CD14-positive monocyte (primary cell): Measurements from ENCODE around the gene SATB2. TPM values are rescaled to one million over a fixed set of nuclear protein-coding genes. Genes with fewer than 3 reads are reported as not detected.

Source experiments
- DNase-seq, 3 donors: peaks; one replicate each; pipeline ENCODE4 v3.0.0-alpha.2; 2011 to 2022
- H2AFZ ChIP-seq: 2 replicates; pipeline ENCODE4 v1.6.0; 2012; ENCODE audit warnings: mild to moderate bottlenecking, low read depth, low read length, inconsistent platforms; ENCODE audit not compliant: insufficient read depth, poor library complexity, severe bottlenecking
- H3K27ac ChIP-seq, 2 donors: 1 replicate in 1 of 2; 2 replicates in 1 of 2; pipeline ENCODE4 v1.5.1; 2012 to 2013; ENCODE audit warnings: low read length in 2 of 2, control low read depth in 1 of 2, inconsistent platforms in 1 of 2, low read depth in 1 of 2, mild to moderate bottlenecking in 1 of 2
- H3K27me3 ChIP-seq, 2 donors: one replicate each; pipeline versions ENCODE4 v1.6.0 to v1.6.1; 2011 to 2013; ENCODE audit warnings: low read length in 2 of 2; ENCODE audit not compliant: control insufficient read depth in 2 of 2, insufficient read depth in 2 of 2
- H3K36me3 ChIP-seq, 2 donors: replicated peaks in 1 of 2; 1 replicate in 1 of 2; 2 replicates in 1 of 2; pipeline versions ENCODE4 v1.5.1 to v1.6.1; 2012 to 2013; ENCODE audit warnings: low read length in 2 of 2, control low read depth in 1 of 2, inconsistent platforms in 1 of 2, mild to moderate bottlenecking in 1 of 2; ENCODE audit not compliant: insufficient read depth in 2 of 2, control insufficient read depth in 1 of 2
- H3K4me1 ChIP-seq, 2 donors: 1 replicate in 1 of 2; 2 replicates in 1 of 2; pipeline versions ENCODE4 v1.5.1 to v1.6.1; 2012 to 2013; ENCODE audit warnings: low read length in 2 of 2, control low read depth in 1 of 2, inconsistent platforms in 1 of 2, mild to moderate bottlenecking in 1 of 2, moderate library complexity in 1 of 2; ENCODE audit not compliant: insufficient read depth in 2 of 2, control insufficient read depth in 1 of 2
- H3K4me2 ChIP-seq: replicated peaks from 2 replicates; pipeline ENCODE3; 2012; ENCODE audit warnings: low read length, moderate library complexity, mild to moderate bottlenecking; ENCODE audit not compliant: poor library complexity, severe bottlenecking; ENCODE audit errors: extremely low read depth
- H3K4me3 ChIP-seq, 3 experiments: fragments of 200-600 bp in 1 of 3; sonication (generic) in 1 of 3; replicated peaks in 1 of 3; 1 replicate in 2 of 3; 2 replicates in 1 of 3; pipeline ENCODE4 v1.5.1; 2011 to 2013; ENCODE audit warnings: low read length in 3 of 3, mild to moderate bottlenecking in 3 of 3, control low read depth in 2 of 3, low read depth in 2 of 3, inconsistent platforms in 1 of 3, moderate library complexity in 1 of 3
- H3K79me2 ChIP-seq: 2 replicates; pipeline ENCODE4 v1.6.0; 2012; ENCODE audit warnings: mild to moderate bottlenecking, control low read depth, inconsistent platforms, low read length, moderate library complexity; ENCODE audit not compliant: insufficient read depth
- H3K9ac ChIP-seq: 2 replicates; pipeline ENCODE4 v1.6.0; 2017; ENCODE audit warnings: low read length, mild to moderate bottlenecking; ENCODE audit not compliant: insufficient read depth, poor library complexity, severe bottlenecking
- H3K9me3 ChIP-seq, 2 donors: replicated peaks in 1 of 2; 1 replicate in 1 of 2; 2 replicates in 1 of 2; pipeline versions ENCODE4 v1.5.1 to v1.6.1; 2012 to 2013; ENCODE audit warnings: low read length in 2 of 2, control low read depth in 1 of 2; ENCODE audit not compliant: control insufficient read depth in 1 of 2, insufficient read depth in 1 of 2
- H4K20me1 ChIP-seq: 2 replicates; pipeline ENCODE4 v1.6.0; 2012; ENCODE audit warnings: mild to moderate bottlenecking, low read length, control low read depth, moderate library complexity; ENCODE audit not compliant: insufficient read depth
- H3K27ac Mint-ChIP-seq, 7 donors: one replicate each; pipeline ENCODE4 v1.8.0; 2020; ENCODE audit warnings: mild to moderate bottlenecking in 7 of 7, mixed read lengths in 7 of 7, moderate library complexity in 6 of 7, inconsistent platforms in 2 of 7
- H3K27me3 Mint-ChIP-seq, 3 donors: one replicate each; pipeline ENCODE4 v1.8.0; 2021 to 2022; ENCODE audit warnings: low read depth in 3 of 3, mild to moderate bottlenecking in 3 of 3, mixed read lengths in 3 of 3, moderate library complexity in 3 of 3, inconsistent platforms in 1 of 3
- H3K36me3 Mint-ChIP-seq, 2 donors: one replicate each; pipeline ENCODE4 v1.8.0; 2020; ENCODE audit warnings: mixed read lengths in 2 of 2, inconsistent platforms in 1 of 2, mild to moderate bottlenecking in 1 of 2
- H3K4me1 Mint-ChIP-seq: one replicate; pipeline ENCODE4 v1.8.0; 2020; ENCODE audit warnings: mild to moderate bottlenecking, mixed read lengths
- H3K4me3 Mint-ChIP-seq, 2 donors: one replicate each; pipeline ENCODE4 v1.8.0; 2020; ENCODE audit warnings: mild to moderate bottlenecking in 2 of 2, mixed read lengths in 2 of 2, moderate library complexity in 1 of 2
- H3K9me3 Mint-ChIP-seq, 7 donors: one replicate each; pipeline ENCODE4 v1.8.0; 2020 to 2022; ENCODE audit warnings: mixed read lengths in 7 of 7, mild to moderate bottlenecking in 6 of 7, moderate library complexity in 6 of 7, inconsistent platforms in 2 of 7
- WGBS: methylation state at CpG from one replicate; pipeline ENCODE4 v1.1.5; 2013; ENCODE audit warnings: missing lambda C conversion rate; ENCODE audit not compliant: insufficient coverage; 5-methylcytosine and 5-hydroxymethylcytosine counted together
- intact Hi-C, 2 donors: fragments of 100-400 bp; cut with micrococcal nuclease; formaldehyde crosslinking; loops; one replicate each; pipeline versions ENCODE4 v1.15.0 to v1.15.1; 2023
- polyA plus RNA-seq, 3 donors: library from polyadenylated mRNA; depleted of rRNA in 1 of 3; unstranded in 2 of 3; stranded (reverse) in 1 of 3; fragments of 300-500 nt in 2 of 3; fragments of >200 nt in 1 of 3; fragmentation: Illumina TruSeq in 2 of 3; gene quantifications; 1 replicate in 2 of 3; 2 replicates in 1 of 3; pipeline ENCODE4 v1.2.3, GENCODE V29; 2012 to 2021
- TF ChIP-seq, protein P1 (sequence below): fragments of 200-600 bp; IDR thresholded peaks from one replicate; pipeline ENCODE4 v1.8.0; 2022; ENCODE audit warnings: antibody characterized with exemption, mild to moderate bottlenecking

SATB2 gene
- polyA plus RNA-seq, 3 donors, result 0.13 to 0.69 (median 0.14) TPM

DNA sequence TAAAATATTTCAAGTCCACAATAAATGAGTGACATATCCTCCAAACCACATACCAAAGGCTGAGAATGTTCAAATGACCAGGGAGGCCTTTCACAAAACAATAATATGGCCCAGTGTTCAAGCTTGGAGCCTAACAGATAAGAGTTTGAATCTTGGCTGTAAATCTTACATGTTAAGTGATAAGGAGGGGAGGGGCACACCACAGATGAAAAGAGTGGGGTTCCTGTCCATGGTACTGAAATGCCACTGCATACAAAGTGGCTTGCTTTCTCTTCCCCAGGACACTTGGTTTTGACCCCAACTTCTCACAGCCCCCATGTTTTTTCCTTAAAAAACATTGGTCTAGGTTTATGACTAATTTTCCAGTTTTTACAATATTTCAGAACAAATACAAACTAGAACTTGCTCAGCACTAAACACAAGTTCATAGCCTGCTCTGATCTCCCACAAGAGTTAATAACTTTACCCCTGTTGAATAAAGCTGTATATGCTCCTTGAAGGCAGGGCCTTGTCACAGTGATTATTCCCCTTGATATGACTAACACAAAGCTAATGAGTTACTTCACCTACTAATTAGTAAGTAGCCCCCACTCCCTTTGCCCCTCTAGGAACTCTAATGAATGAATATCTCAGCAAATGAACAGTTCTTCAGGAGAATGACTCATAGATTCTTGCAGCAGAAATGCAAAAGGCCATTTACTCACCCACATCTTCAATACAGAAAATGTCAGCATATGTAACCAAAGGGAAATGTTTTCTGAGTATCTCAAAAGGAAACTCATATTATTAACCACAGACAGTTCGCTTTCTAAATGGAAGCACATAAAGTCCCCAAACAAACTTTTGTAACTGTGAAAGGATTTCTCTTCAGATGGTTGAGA lies 142.2 kb downstream of the SATB2 start:
- Histone ChIP-seq H3K79me2 (no peaks in the 10 kb centered on the region), H3K4me2 (no peak overlapping the region), H3K9me3 (no peaks in the 10 kb centered on the region), H4K20me1 (no peaks in the 10 kb centered on the region), H3K27me3 (no peaks in the 10 kb centered on the region), H2AFZ (no peak overlapping the region), H3K9ac (no peak overlapping the region), H3K4me1 (no peaks in the 10 kb centered on the region), H3K27ac (no peak overlapping the region), H3K36me3 (no peaks in the 10 kb centered on the region), H3K4me3 (no peak overlapping the region)
- intact Hi-C loops, result no loop called here
- Mint-ChIP-seq H3K36me3 (no peaks in the 10 kb centered on the region), H3K4me1 (no peaks in the 10 kb centered on the region), H3K27me3 (no peaks in the 10 kb centered on the region), H3K4me3 (no peak overlapping the region), H3K9me3 (no peaks in the 10 kb centered on the region), H3K27ac (no peak overlapping the region)
- WGBS, result no CpG with 5 or more reads among the region's 1 CpG
- DNase-seq, result no peak
- TF ChIP-seq, protein P1, sequence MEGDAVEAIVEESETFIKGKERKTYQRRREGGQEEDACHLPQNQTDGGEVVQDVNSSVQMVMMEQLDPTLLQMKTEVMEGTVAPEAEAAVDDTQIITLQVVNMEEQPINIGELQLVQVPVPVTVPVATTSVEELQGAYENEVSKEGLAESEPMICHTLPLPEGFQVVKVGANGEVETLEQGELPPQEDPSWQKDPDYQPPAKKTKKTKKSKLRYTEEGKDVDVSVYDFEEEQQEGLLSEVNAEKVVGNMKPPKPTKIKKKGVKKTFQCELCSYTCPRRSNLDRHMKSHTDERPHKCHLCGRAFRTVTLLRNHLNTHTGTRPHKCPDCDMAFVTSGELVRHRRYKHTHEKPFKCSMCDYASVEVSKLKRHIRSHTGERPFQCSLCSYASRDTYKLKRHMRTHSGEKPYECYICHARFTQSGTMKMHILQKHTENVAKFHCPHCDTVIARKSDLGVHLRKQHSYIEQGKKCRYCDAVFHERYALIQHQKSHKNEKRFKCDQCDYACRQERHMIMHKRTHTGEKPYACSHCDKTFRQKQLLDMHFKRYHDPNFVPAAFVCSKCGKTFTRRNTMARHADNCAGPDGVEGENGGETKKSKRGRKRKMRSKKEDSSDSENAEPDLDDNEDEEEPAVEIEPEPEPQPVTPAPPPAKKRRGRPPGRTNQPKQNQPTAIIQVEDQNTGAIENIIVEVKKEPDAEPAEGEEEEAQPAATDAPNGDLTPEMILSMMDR, result no peak

DNA sequence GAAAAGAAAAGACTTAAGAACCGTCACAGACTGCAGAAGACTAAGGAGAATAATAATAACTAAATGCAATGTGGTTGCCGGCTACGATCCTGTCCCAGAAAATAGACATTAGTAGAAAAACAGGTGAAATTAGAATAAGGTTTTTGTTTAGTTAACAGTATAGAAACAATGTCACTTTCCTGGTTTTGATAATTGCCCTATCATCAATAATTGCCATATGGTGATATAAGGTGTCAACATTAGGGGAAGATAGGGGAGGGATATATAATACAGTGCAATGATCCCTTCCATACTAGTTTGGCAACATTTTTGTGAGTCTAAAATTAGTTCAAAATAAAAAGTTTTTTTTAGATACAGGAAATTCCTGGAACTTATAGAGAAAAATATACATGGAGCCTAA lies 144.8 kb downstream of the SATB2 start:
- Histone ChIP-seq H3K4me3 (no peak overlapping the region), H3K9ac (no peak overlapping the region), H3K36me3 (no peaks in the 10 kb centered on the region), H3K79me2 (no peaks in the 10 kb centered on the region), H4K20me1 (no peaks in the 10 kb centered on the region), H3K4me2 (no peak overlapping the region), H3K9me3 (no peaks in the 10 kb centered on the region), H3K4me1 (no peaks in the 10 kb centered on the region), H2AFZ (no peak overlapping the region), H3K27me3 (no peaks in the 10 kb centered on the region), H3K27ac (no peak overlapping the region)
- intact Hi-C loops, result no loop called here
- H3K4me1 Mint-ChIP-seq, result no peaks in the 10 kb centered on the region
- TF ChIP-seq, protein P1, result no peak
- H3K9me3 Mint-ChIP-seq, result peaks cover 0 to 2% (median 0%) of the 10 kb centered on the region in 7 donors
- no peaks in the 10 kb centered on the region for H3K27me3 Mint-ChIP-seq
- no peaks in the 10 kb centered on the region for H3K36me3 Mint-ChIP-seq
- DNase-seq, result no peak
- H3K4me3 Mint-ChIP-seq, result no peak overlapping the region
- H3K27ac Mint-ChIP-seq, result no peak overlapping the region
- WGBS, result no CpG with 5 or more reads among the region's 3 CpGs
